PFSK-1 (cell line): ENCODE data around the gene LRPAP1.

Source experiments
- POLR2AphosphoS5 ChIP-seq: IDR thresholded peaks from 2 replicates; pipeline ENCODE4 v1.6.1; 2012; ENCODE audit warnings: low read depth, mild to moderate bottlenecking, control low read depth, low read length, moderate library complexity
- SIN3A ChIP-seq: IDR thresholded peaks from 2 replicates; pipeline ENCODE4 v1.6.1; 2012; ENCODE audit warnings: mild to moderate bottlenecking, low read length, moderate library complexity, borderline replicate concordance; ENCODE audit not compliant: insufficient read depth
- TAF1 ChIP-seq: IDR thresholded peaks from 2 replicates; pipeline ENCODE4 v1.6.1; 2012; ENCODE audit warnings: low read length, control low read depth, borderline replicate concordance; ENCODE audit not compliant: insufficient read depth

DNA sequence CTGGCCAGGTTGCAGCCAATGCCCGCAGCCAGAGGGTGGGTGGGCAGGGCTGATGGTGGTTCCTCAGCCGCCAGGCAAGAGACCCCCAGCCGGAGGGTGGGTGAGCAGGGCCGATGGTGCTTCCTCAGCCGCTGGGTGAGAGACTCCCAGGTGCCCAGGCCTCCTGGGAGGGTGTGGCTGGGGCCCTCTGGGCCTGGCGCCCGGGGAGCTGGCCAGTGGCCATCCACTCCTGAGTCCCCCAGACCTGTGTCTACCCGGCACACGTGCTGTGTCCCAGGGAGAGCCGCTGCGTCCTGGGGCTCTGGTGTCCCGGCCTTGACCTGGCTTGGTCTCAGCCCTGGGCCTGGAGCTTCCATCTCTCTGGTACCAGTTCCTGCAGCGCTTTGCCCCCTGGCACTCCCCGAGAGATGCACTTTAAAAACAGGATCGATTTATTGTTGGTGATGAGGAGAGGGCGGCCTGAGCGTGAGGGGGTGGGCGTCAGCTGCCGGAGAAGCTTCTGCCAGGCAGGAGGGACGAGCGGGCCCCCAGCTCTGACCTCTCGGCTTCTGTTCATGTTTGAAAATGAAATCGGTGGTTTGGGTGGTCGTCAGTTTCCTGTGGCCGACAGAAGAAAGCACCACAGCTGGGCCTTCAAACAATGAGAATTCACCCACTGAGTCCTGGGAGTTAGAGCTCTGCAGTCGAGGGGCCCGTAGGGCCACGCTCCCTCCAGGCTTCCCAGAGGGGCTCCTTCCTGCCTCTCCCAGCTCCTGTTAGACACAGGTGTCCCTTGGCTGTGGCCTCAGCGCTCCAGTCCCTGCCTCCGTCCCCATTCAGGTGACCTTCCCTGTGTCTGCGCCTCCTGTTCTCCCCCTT lies 62.6 kb downstream of the LRPAP1 start:
- TF ChIP-seq POLR2AphosphoS5: no peak
- no peak for TF ChIP-seq TAF1
- TF ChIP-seq SIN3A: no peak
